Right cardiac atrium (tissue), 5 donors: ENCODE data around the gene TBX2. TPM values are rescaled to one million over a fixed set of nuclear protein-coding genes. Genes with fewer than 3 reads are reported as not detected.
A peak's percentile ranks its signal among the peaks of the same experiment; 100 is the strongest.

Experiments used
- ATAC-seq, 2 donors: fragments of 200-7000 bp; cut with Tn5 transposase; one replicate each; pipeline versions ENCODE4 v1.8.0 to v1.9.1; 2020; ENCODE audit warnings: moderate library complexity in 2 of 2, mild to moderate bottlenecking in 1 of 2
- DNase-seq, 3 donors: peaks; one replicate each; pipeline ENCODE4 v3.0.0-alpha.2; 2020
- H3K27ac ChIP-seq: one replicate; pipeline ENCODE4 v1.5.1; 2013; ENCODE audit warnings: mild to moderate bottlenecking, low read length, control low read depth, moderate library complexity
- H3K27me3 ChIP-seq: one replicate; pipeline ENCODE4 v1.6.1; 2013; ENCODE audit not compliant: control insufficient read depth, insufficient read depth
- H3K4me1 ChIP-seq: one replicate; pipeline ENCODE4 v1.6.1; 2013; ENCODE audit warnings: low read length; ENCODE audit not compliant: control insufficient read depth, insufficient read depth
- H3K4me3 ChIP-seq: one replicate; pipeline ENCODE4 v1.5.1; 2013; ENCODE audit warnings: low read length, control low read depth
- H3K9me3 ChIP-seq: one replicate; pipeline ENCODE4 v1.6.1; 2013; ENCODE audit warnings: low read length; ENCODE audit not compliant: control insufficient read depth
- whole genome bisulfite sequencing: extraction: QIAGEN DNeasy Blood & Tissue Kit; methylation state at CpG from one replicate; pipeline ENCODE4 v1.1.7; 2013; 5-methylcytosine and 5-hydroxymethylcytosine counted together
- intact Hi-C, 4 donors: fragments of 100-400 bp; cut with DNase I; formaldehyde crosslinking; loops; one replicate each; pipeline versions ENCODE4 v1.11.0 to v1.14.0; 2022 to 2023
- polyA plus RNA-seq: library from polyadenylated mRNA; stranded (reverse); fragments of 200-250 nt; gene quantifications from one replicate; pipeline ENCODE4 v1.2.3, GENCODE V29; 2013
- total RNA-seq, 4 donors: library from RNA; stranded (reverse); fragmentation: NEBNext Ultra II Directional; extraction: Animal tissue kit (Norgen Biotek cat#: 25700); gene quantifications; one replicate each; pipeline ENCODE4 v1.2.1, GENCODE V29; 2021
- donor health status: healthy with polysubstance abuse.
- donor health status: DM: no; HTN: yes; CAD: no.
- donor health status: DM: no; HTN: no; CAD: no.
- donor health status: DM: no; HTN: yes; CAD: no; lungs with severe emphysema.
- donor health status: DM: yes; HTN: yes; CAD: no.

TBX2 gene
- total and polyA plus RNA-seq, 5 donors: 5.9 to 12.4 (median 9.5) TPM

DNA sequence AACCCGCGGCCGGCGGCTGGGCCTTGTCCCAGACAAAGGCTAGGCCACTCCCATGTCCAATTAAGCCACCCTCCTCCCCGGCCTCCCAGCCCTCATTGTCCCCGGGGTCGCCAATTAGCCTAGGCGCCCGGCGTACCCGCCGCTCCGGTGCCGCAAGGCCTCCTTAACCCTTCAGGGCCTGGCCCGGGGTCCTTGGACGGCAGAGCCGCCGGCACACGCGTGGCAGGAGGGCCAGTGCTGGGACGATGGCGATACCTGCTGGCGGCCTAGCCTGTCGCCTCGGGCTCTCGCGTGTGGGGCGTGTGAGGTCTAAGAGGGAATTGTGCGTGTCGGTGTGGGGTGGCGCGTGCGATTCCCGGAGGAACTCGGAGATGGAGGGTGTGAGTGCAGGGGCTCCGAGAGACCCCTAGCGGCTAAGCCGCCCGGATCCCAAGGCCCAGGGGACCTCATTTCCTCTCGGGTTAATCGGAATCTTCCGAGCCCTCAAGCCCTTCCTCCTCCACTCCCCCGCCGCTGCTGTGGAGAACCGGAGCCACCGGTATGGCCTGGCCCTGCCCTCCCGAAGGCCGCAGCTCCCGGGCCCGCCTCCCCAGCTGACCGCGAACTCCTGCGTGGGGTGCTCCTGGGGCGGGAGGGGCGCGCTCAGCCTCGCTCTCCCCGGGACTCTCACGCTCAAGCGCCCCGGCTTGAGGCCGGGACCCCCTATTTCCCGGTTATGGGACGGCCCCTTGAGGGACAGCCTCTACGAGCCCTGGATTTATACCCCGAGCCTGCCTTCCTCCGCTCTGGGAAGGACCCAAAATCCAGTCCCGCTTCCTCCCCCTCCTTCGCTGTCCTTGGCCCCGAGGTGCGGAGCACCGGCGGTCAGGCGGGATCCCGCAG, 11.9 kb downstream of the TBX2 start:
- Histone ChIP-seq H3K4me1 (no peaks in the 10 kb centered on the region), H3K4me3 (peak overlapping the region; percentile 68), H3K27ac (peak overlapping the region; percentile 55), H3K9me3 (no peaks in the 10 kb centered on the region), H3K27me3 (no peaks in the 10 kb centered on the region)
- ATAC-seq (peak; percentile 57 to 59), DNase-seq (peak; percentile 65 to 86 (median 84))
- 1% methylated on average over 75 of the region's 75 CpGs for WGBS
- intact Hi-C loops: loop anchor here in 3 of 4 donors (5.0 to 10.0 kb wide), 5 partner anchors 143 to 656 kb away; partner anchors contain the start of gene MED13 (in 2 of the 3)

DNA sequence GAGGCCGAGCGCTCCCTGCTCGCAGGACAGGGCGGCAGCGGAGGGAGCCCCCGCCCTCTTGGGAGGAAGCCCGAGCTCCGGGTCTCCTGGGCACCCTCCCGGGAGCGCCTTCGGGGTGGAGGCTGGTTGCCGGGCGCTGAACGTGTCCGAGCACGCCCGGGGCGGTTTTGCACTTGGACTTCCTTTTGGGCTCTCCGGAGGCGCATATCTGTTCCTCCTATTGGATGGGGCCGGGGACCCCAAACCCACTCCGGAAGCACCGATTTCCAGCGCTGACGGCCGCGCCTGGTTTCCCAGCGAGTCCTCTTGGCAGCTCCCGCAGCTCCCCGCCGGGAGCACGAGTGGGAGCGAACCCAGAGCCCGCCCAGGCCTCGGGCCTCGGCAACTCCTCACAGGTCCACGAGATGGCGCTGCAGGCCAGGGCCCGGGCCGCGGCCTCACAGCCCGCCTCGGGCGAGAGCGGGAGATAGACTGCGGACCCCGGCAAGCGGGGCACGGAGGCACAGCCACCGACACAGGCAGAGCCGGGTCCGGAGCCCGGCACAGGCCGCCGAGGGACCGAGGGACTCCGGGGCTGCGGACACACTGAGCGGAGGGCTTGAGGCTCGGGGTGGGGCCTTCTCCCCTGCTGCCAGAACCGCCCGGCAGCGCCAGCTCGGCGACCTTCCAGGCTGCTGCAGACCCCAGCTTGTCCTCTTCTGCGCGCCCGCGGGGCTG, 12.7 kb downstream of the TBX2 start:
- H3K4me1 ChIP-seq: no peaks in the 10 kb centered on the region
- WGBS: under 1% methylated on average over 69 of the region's 69 CpGs

DNA sequence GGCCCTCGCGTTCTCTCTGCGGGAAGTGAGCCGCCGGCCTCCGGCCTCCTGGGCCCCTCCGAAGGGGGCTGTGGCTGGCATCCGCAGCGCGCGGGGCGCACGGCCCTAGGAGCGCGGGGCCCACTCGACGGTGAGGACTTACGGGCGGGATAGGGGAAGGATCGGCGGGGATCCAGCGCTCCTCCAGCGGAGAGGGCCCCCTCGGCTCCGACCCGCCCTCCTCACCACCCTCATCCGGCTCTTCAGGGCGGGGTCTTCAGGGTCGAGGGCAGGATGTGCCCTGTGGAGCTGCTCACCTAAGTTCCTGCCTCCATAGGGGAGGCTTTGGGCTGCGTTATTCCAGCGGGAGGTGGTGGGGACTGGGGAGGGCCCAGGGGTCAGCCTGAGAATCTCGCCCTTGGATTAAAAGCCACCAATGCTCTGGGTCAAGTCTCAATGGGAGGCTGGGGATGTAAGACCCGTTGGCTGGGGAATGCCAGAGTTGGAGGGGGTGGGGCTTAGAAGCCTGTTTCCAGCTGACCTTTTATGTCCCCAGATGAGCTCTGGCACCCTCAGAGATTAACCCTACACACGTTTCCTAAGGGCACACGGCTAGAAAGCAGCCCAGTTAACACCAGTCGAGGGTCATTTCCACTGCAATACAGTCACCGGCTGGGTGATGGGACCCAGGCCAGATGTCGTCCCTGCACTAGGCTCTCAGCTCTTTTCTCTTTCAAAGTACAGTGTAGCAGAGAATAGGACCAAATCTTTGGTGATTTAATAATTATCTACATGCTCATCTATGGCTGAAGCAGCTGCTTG, 13.4 kb downstream of the TBX2 start:
- ATAC-seq (peak in 1 of 2 donors; percentile 1), DNase-seq (peak in 2 of 3 donors; percentile 21 to 53)
- WGBS: 13% methylated on average over 38 of the region's 38 CpGs
- H3K9me3 ChIP-seq: no peaks in the 10 kb centered on the region
- H3K4me1 ChIP-seq: no peaks in the 10 kb centered on the region
- intact Hi-C loops: loop anchor here in 3 of 4 donors (5.0 to 10.0 kb wide), 5 partner anchors 142 to 654 kb away; partner anchors contain the start of gene MED13 (in 2 of the 3)
- no peaks in the 10 kb centered on the region for H3K27me3 ChIP-seq
- H3K4me3 ChIP-seq: peak overlapping the region; percentile 68
- H3K27ac ChIP-seq: peak overlapping the region; percentile 55

More for the DNA sequence above, 12.7 kb downstream of the TBX2 start:
- no peaks in the 10 kb centered on the region for H3K9me3 ChIP-seq
- intact Hi-C loops: loop anchor here in 3 of 4 donors (5.0 to 10.0 kb wide), 5 partner anchors 142 to 655 kb away; partner anchors contain the start of gene MED13 (in 2 of the 3)
- peak overlapping the region; percentile 55 for H3K27ac ChIP-seq
- H3K4me3 ChIP-seq: peak overlapping the region; percentile 68
- no peaks in the 10 kb centered on the region for H3K27me3 ChIP-seq
- peak; percentile 82 to 95 (median 94) for DNase-seq
- ATAC-seq: peak; percentile 81 to 85

DNA sequence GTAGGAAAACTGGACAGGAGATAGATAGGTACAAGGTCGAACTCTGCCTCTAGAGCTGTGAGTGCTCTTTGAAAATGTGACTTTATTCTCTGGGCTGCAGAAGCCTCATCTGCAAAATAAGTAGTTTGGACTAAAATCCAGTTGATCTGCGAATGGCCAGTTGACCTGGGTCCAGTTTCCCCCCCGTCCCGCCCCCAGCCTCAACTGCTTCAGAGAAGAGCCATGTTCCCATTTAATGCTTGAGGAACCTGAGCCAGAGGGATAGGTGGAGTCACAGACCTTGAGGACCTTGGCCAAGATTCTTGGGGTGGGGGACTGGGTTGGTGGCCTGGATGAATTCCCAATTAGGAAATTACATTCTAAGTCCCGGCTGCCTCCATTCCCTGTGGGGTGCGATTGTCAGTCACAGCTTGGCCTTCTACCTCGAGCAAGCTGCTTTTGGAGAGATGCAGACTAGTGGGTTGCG, 14.1 kb downstream of the TBX2 start:
- H3K9me3 ChIP-seq: no peaks in the 10 kb centered on the region
- DNase-seq (no peak), ATAC-seq (no peak)
- no peak overlapping the region for H3K27ac ChIP-seq
- intact Hi-C loops: loop anchor here in 3 of 4 donors (5.0 to 10.0 kb wide), 5 partner anchors 141 to 654 kb away; partner anchors contain the start of gene MED13 (in 2 of the 3)
- H3K4me3 ChIP-seq: no peak overlapping the region
- 84% methylated on average over 8 of the region's 8 CpGs for WGBS
- H3K27me3 ChIP-seq: no peaks in the 10 kb centered on the region
- H3K4me1 ChIP-seq: no peaks in the 10 kb centered on the region

DNA sequence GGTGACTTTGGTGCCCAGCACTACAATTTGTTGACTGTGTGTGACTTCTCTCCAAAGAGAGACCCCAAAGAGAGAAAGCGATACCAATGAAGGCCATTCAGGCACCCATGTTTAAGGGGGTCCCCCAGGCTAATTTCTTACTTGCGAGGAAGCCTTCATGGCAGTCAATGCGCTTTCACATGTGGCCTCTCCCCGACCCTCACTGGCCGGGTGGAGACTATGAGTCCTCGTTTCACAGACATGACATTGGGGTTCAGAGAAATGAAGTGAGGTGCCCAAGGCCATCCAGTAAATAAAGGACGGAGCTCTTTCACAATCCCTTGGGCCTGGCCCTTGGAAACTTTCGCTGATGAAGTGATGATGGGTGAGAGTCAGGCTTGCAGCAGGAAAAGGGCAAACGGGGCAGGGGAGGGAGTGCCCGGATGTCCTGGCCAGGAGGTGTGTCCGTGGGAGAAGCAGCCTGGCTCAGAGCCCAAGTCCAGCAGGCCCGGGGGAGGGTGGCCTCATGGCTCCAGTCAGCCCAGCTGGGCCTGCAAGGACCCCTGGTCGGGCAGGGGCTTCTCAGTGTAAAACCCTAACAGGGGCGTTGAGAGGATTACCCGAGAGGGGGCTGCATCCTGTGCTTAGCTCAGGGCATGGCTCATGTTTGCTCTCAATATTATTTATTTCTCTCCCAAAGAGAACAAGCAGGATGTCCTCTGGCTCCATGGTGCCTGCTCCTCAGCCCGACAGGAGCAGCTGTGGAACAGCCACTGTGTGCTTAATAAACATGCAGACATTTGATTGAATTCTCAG, 14.7 kb downstream of the TBX2 start:
- intact Hi-C loops: loop anchor here in 3 of 4 donors (5.0 to 10.0 kb wide), 5 partner anchors 140 to 653 kb away; partner anchors contain the start of gene MED13 (in 2 of the 3)
- Histone ChIP-seq H3K4me3 (no peak overlapping the region), H3K27ac (no peak overlapping the region), H3K4me1 (no peaks in the 10 kb centered on the region), H3K27me3 (no peaks in the 10 kb centered on the region), H3K9me3 (no peaks in the 10 kb centered on the region)
- ATAC-seq: no peak
- peak; percentile 53 to 77 (median 74) for DNase-seq
- 51% methylated on average over 16 of the region's 16 CpGs for WGBS

DNA sequence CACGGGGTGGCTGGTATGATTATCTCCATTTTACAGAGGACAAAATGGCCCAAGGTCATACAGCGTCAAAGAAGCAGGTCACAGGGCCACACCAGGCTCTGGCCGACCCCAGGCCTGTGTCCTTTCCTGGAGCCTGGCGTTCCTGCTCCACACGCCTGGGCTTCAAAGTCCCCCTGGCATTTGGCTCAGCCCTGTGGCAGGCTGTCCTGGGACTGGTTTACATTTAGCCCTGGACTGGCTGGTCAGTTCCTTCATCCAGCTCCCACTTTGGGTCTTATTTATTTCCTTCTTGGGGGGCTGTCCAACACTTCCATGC, 15.3 kb downstream of the TBX2 start:
- intact Hi-C loops: loop anchor here (5.0 to 10.0 kb wide), 6 partner anchors 137 to 652 kb away; partner anchors contain the start of gene MED13 (in 2 of the 4)
- Histone ChIP-seq H3K27me3 (no peaks in the 10 kb centered on the region), H3K9me3 (no peaks in the 10 kb centered on the region), H3K27ac (no peak overlapping the region), H3K4me3 (no peak overlapping the region), H3K4me1 (no peaks in the 10 kb centered on the region)
- ATAC-seq: no peak
- 81% methylated on average over 5 of the region's 5 CpGs for WGBS
- peak in 1 of 3 donors; percentile 29 for DNase-seq

DNA sequence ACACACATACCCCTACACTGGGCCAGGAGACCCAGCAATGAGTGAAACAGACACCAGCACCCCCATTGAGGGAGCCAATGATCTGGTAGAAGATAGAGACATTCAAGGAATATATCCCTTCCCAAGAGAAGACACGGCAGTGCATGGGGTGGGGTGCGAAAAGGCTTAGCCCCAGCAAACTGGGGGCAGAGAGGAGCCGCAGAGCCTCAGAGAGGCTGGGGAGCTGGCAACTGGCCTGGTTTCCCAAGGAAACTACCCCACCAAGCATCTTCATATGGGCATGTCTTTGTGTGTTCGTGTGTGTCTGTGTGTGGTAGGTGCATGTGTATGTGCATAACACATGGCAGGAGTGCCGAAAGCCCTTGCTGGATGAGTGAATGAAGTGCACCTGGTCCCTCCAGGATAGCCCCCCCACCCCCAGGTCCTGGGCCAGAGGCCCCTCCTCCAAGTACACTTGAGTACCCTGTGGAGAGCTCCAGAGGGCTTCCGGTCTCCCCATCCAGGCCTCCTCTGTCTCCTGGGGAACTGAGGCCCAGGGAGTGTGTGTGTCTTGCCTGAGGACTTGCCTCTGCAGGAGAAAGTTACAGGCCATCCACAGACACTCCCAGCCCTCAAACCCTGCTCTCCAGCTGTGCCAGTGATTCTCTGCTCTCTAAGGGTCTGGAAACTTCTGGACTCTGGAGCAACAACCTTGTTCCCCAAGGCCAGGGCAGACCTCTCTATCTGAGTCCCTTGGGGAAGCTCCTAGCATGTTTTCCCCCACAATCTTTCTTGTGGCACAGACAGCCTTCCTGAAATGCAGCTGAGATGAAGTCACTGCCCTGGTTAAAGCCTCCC, 15.9 kb downstream of the TBX2 start:
- Histone ChIP-seq H3K27me3 (no peaks in the 10 kb centered on the region), H3K27ac (no peak overlapping the region), H3K9me3 (no peaks in the 10 kb centered on the region), H3K4me1 (no peaks in the 10 kb centered on the region), H3K4me3 (no peak overlapping the region)
- intact Hi-C loops: loop anchor here in 3 of 4 donors (5.0 to 10.0 kb wide), 4 partner anchors 137 to 649 kb away; partner anchors contain the start of gene MED13 (in 1 of the 3)
- 97% methylated on average over 6 of the region's 6 CpGs for WGBS
- ATAC-seq (no peak), DNase-seq (peak in 1 of 3 donors; percentile 28)

DNA sequence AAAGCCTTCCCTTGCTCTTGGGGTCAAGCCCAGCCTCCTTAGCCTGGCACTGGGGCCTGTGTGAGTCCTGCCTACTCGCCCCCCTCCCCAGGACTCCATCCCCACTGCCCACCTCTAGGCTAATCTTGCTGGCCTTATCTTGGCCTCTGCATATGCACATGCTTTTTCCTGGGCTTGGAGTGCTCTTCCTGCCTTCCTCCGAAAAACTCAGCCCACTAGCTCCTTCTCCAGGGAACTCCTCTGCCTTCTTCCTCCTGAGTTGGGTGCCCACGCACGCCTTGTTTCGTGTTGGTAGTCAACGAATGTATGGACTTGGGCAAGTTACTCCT, 16.5 kb downstream of the TBX2 start:
- Histone ChIP-seq H3K27ac (no peak overlapping the region), H3K27me3 (no peaks in the 10 kb centered on the region), H3K9me3 (no peaks in the 10 kb centered on the region), H3K4me1 (no peaks in the 10 kb centered on the region), H3K4me3 (no peak overlapping the region)
- intact Hi-C loops: loop anchor here in 3 of 4 donors (5.0 to 10.0 kb wide), 4 partner anchors 136 to 649 kb away; partner anchors contain the start of gene MED13 (in 1 of the 3)
- DNase-seq: peak in 1 of 3 donors; percentile 22
- 70% methylated on average over 6 of the region's 6 CpGs for WGBS
- no peak for ATAC-seq
